ENCODE measurements around the gene ERAS. TPM values are rescaled to one million over a fixed set of nuclear protein-coding genes. Genes with fewer than 3 reads are reported as not detected.
"Not testable (repeated sequence)": the region's sequence is repeated elsewhere in the genome, so short reads cannot be mapped to it uniquely, and the experiment has no call there.

ERAS gene
- total and polyA plus RNA-seq, 8 donors = 0.11 to 0.49 TPM; not detected in 6

GRCh38 chrX:48854898-48855297 lies 28.6 kb downstream of the ERAS start:
- ATAC-seq (no peak), DNase-seq (no peak), FAIRE-seq (no peak)
- Histone ChIP-seq H3K4me1 (no peaks in the 10 kb centered on the region), H3K27ac (no peak overlapping the region), H3K4me3 (no peak overlapping the region), H3K36me3 (no peaks in the 10 kb centered on the region), H3K9me3 (no peaks in the 10 kb centered on the region), H3K27me3 (peaks cover 0 to 8% (median under 1%) of the 10 kb centered on the region in 4 donors)
- WGBS, 2 donors = 30 to 39% methylated on average over 5 of the region's 5 CpGs
- intact Hi-C loops (cut with DNase I) = no loop called here
- TF ChIP-seq CTCF (IDR thresholded peaks at IDR 0.05) = no peak

- WGBS, 2 donors = 31 to 37% methylated on average over 4 of the region's 4 CpGs
- TF ChIP-seq CTCF (IDR thresholded peaks at IDR 0.05) = no peak
- DNase-seq = no peak
These were observed 37.9 kb downstream of the ERAS start for GRCh38 chrX:48864210-48864609.

GRCh38 chrX:48872017-48872416 lies 45.7 kb downstream of the ERAS start:
- H3K27ac ChIP-seq; H3K4me1 ChIP-seq; intact Hi-C loops (cut with DNase I); ATAC-seq; H3K36me3 ChIP-seq; H3K27me3 ChIP-seq; DNase-seq; FAIRE-seq; H3K4me3 ChIP-seq; H3K9me3 ChIP-seq: not testable (repeated sequence)
- WGBS, 2 donors = 13 to 50% methylated on average over 1 of the region's 2 CpGs

More at GRCh38 chrX:48864210-48864609, 37.9 kb downstream of the ERAS start:
- Histone ChIP-seq H3K36me3 (no peaks in the 10 kb centered on the region), H3K9me3 (no peaks in the 10 kb centered on the region), H3K4me1 (no peaks in the 10 kb centered on the region), H3K27me3 (no peaks in the 10 kb centered on the region), H3K27ac (no peak overlapping the region), H3K4me3 (no peak overlapping the region)
- no peak for FAIRE-seq
- intact Hi-C loops (cut with DNase I) = no loop called here
- ATAC-seq = no peak

- intact Hi-C loops (cut with DNase I); DNase-seq; H3K27ac ChIP-seq; ATAC-seq; H3K36me3 ChIP-seq; H3K4me3 ChIP-seq; FAIRE-seq; H3K4me1 ChIP-seq; H3K9me3 ChIP-seq: not testable (repeated sequence)
- H3K27me3 ChIP-seq = peaks cover 0 to 18% (median 3%) of the 10 kb centered on the region in 4 donors
- 45 to 59% methylated on average over 4 of the region's 4 CpGs for WGBS, 2 donors
These were observed 50.6 kb downstream of the ERAS start for GRCh38 chrX:48876944-48877343.

Other genes with a start within 250 kb of the ERAS start
- 100 to 1,000 TPM; 107 to 213 (median 150) TPM for gene WDR13, start 229.0 kb upstream of the ERAS start, total RNA-seq
- 100 to 1,000 TPM; 422 to 552 TPM for gene WDR13, start 229.0 kb upstream of the ERAS start, polyA plus RNA-seq
- gene WAS, start 142.7 kb upstream of the ERAS start, total RNA-seq = 1 to 10 TPM in 3 of 6 donors, under 1 TPM in 3; 0.39 to 7.5 (median 1.9) TPM
- gene WAS, start 142.7 kb upstream of the ERAS start, polyA plus RNA-seq = 1 to 10 TPM in 1 of 2 donors, under 1 TPM in 1; 0.92 to 1.1 TPM
- 1 to 10 TPM in 5 of 6 donors, under 1 TPM in 1; 0.88 to 2.6 (median 1.7) TPM for gene SUV39H1, start 129.8 kb upstream of the ERAS start, total RNA-seq
- 1 to 10 TPM; 1.9 to 2.8 TPM for gene SUV39H1, start 129.8 kb upstream of the ERAS start, polyA plus RNA-seq
- under 1 TPM in 2 of 6 donors, not detected in 4; 0.37 to 0.72 TPM for gene GLOD5, start 64.8 kb upstream of the ERAS start, total RNA-seq
- gene GLOD5, start 64.8 kb upstream of the ERAS start, polyA plus RNA-seq = under 1 TPM; 0.57 to 0.99 TPM
- gene GATA1, start 39.9 kb upstream of the ERAS start, total RNA-seq = under 1 TPM in 1 of 6 donors, not detected in 5; 0.19 TPM
- gene GATA1, start 39.9 kb upstream of the ERAS start, polyA plus RNA-seq = under 1 TPM in 1 of 2 donors, not detected in 1; 0.12 TPM
- 10 to 100 TPM; 24.9 to 58.4 (median 30.9) TPM for gene HDAC6, start 24.4 kb upstream of the ERAS start, total RNA-seq
- gene HDAC6, start 24.4 kb upstream of the ERAS start, polyA plus RNA-seq = 100 to 1,000 TPM in 1 of 2 donors, 10 to 100 TPM in 1; 81.2 to 132 TPM
- 10 to 100 TPM; 10.3 to 50.5 (median 20.1) TPM for gene PCSK1N, start 9.1 kb downstream of the ERAS start, total RNA-seq
- gene PCSK1N, start 9.1 kb downstream of the ERAS start, polyA plus RNA-seq = 100 to 1,000 TPM; 167 to 368 TPM
- gene TIMM17B, start 71.3 kb downstream of the ERAS start, total RNA-seq = 10 to 100 TPM; 15.7 to 26.0 (median 19.5) TPM
- 10 to 100 TPM; 29.8 to 48.9 TPM for gene TIMM17B, start 71.3 kb downstream of the ERAS start, polyA plus RNA-seq
- 10 to 100 TPM; 36.4 to 66.5 (median 49.3) TPM for gene PQBP1, start 71.4 kb downstream of the ERAS start, total RNA-seq
- gene PQBP1, start 71.4 kb downstream of the ERAS start, polyA plus RNA-seq = 100 to 1,000 TPM; 108 to 112 TPM
- 10 to 100 TPM in 5 of 6 donors, 1 to 10 TPM in 1; 9.9 to 20.6 (median 14.6) TPM for gene SLC35A2, start 85.1 kb downstream of the ERAS start, total RNA-seq
- gene SLC35A2, start 85.1 kb downstream of the ERAS start, polyA plus RNA-seq = 10 to 100 TPM in 1 of 2 donors, 1 to 10 TPM in 1; 7.1 to 16.0 TPM
- 1 to 10 TPM; 1.3 to 8.6 (median 2.4) TPM for gene PIM2, start 92.5 kb downstream of the ERAS start, total RNA-seq
- 1 to 10 TPM; 2.8 to 8.2 TPM for gene PIM2, start 92.5 kb downstream of the ERAS start, polyA plus RNA-seq
- gene OTUD5, start 131.1 kb downstream of the ERAS start, total RNA-seq = 10 to 100 TPM; 14.2 to 28.7 (median 17.9) TPM
- 10 to 100 TPM; 32.5 to 34.3 TPM for gene OTUD5, start 131.1 kb downstream of the ERAS start, polyA plus RNA-seq
- gene KCND1, start 145.3 kb downstream of the ERAS start, total RNA-seq = 1 to 10 TPM in 2 of 6 donors, under 1 TPM in 4; 0.12 to 1.7 (median 0.68) TPM
- gene KCND1, start 145.3 kb downstream of the ERAS start, polyA plus RNA-seq = 1 to 10 TPM in 1 of 2 donors, under 1 TPM in 1; 0.84 to 1.3 TPM
- 10 to 100 TPM; 12.5 to 26.0 (median 17.2) TPM for gene GRIPAP1, start 175.8 kb downstream of the ERAS start, total RNA-seq
- gene GRIPAP1, start 175.8 kb downstream of the ERAS start, polyA plus RNA-seq = 10 to 100 TPM; 32.2 to 32.7 TPM
- 10 to 100 TPM in 3 of 6 donors, 1 to 10 TPM in 3; 8.5 to 18.8 (median 11.0) TPM for gene TFE3, start 216.8 kb downstream of the ERAS start, total RNA-seq
- gene TFE3, start 216.8 kb downstream of the ERAS start, polyA plus RNA-seq = 10 to 100 TPM; 20.1 to 20.6 TPM
- 10 to 100 TPM in 1 of 6 donors, 1 to 10 TPM in 5; 4.5 to 10.6 (median 6.8) TPM for gene CCDC120, start 232.5 kb downstream of the ERAS start, total RNA-seq
- gene CCDC120, start 232.5 kb downstream of the ERAS start, polyA plus RNA-seq = 1 to 10 TPM; 7.3 to 8.2 TPM
- gene PRAF2, start 247.5 kb downstream of the ERAS start, total RNA-seq = 1 to 10 TPM; 1.3 to 8.8 (median 3.9) TPM
- gene PRAF2, start 247.5 kb downstream of the ERAS start, polyA plus RNA-seq = 10 to 100 TPM; 11.3 to 15.8 TPM